SH-SY5Y (cell line): Measurements from ENCODE around the gene LMCD1.

Source experiments
- GATA2 ChIP-seq: IDR thresholded peaks from 2 replicates; pipeline ENCODE4 v1.6.1; 2011; ENCODE audit warnings: mild to moderate bottlenecking, low read depth, low read length
- GATA3 ChIP-seq: IDR thresholded peaks from 2 replicates; pipeline ENCODE4 v1.6.1; 2011; ENCODE audit warnings: low read depth, mild to moderate bottlenecking, low read length, moderate library complexity

- TF ChIP-seq GATA2: no peak
- TF ChIP-seq GATA3: no peak
Measured at GRCh38 chr3:8460815-8461456, 40.7 kb upstream of the LMCD1 start.
